NB4 (cell line): Measurements from ENCODE around the gene FGF4.
A peak's percentile ranks its signal among the peaks of the same experiment; 100 is the strongest.

ENCODE experiments used
- DNase-seq: peaks from one replicate; pipeline ENCODE4 v3.0.0; 2010; ENCODE audit warnings: low read depth
- H3K4me3 ChIP-seq: one replicate; pipeline ENCODE4 v1.5.1; 2011; ENCODE audit warnings: mild to moderate bottlenecking, low read depth, low read length, moderate library complexity
- CTCF ChIP-seq: IDR thresholded peaks from one replicate; pipeline ENCODE4 v1.5.1; 2012; ENCODE audit warnings: low read depth, low read length
- MAX ChIP-seq: IDR thresholded peaks from 2 replicates; pipeline ENCODE4 v1.6.1; 2011; ENCODE audit warnings: low read depth, low read length
- MYC ChIP-seq: IDR thresholded peaks from 2 replicates; pipeline ENCODE4 v1.6.1; 2011; ENCODE audit warnings: low read depth, low read length
- POLR2A ChIP-seq: IDR thresholded peaks from 2 replicates; pipeline ENCODE4 v1.6.1; 2011; ENCODE audit warnings: mild to moderate bottlenecking; ENCODE audit not compliant: insufficient read length; ENCODE audit errors: extremely low read depth

The FGF4 gene

DNA sequence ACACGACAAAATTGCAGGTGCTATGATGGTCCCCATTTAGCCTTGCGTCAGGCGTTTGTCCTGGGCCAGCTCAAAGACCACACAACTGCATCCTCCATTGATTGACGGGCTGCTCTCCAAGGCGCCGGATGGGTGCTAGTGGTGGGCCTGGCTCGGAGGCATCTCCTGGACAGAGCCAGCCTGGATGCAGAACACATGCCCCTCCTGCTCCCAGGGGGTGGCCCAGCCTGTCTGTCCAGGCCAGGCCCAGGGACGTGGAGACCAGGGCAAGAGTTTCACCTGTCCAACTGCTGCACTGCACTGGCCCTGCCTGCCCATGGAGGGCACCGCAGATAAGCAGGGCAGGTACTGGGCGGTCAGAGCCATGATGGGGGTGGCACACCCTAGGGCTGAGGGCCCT, 47.9 kb downstream of the FGF4 start:
- DNase-seq: no peak
- no peak for TF ChIP-seq MAX

DNA sequence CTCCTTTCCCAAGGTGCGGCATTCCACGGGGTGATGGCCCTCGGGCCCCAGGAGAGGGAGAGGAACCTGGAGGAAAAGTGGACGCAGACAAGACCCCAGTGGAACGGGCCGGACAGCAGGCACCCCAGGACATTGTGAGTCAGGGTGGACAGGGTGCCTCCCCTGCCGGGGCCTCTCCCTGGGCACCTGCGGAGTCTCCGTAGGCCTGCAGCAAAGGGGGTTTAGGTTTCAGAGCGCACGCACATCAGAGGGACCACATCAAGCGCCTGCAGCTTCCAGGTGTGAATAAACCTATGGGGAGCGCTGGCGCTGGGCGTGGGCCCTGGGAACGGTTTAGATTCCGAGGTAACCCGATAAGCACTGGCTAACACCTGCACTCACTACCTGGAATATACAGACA, 48.7 kb downstream of the FGF4 start:
- no peak overlapping the region for H3K4me3 ChIP-seq
- no peak for DNase-seq
- TF ChIP-seq CTCF: no peak
- TF ChIP-seq POLR2A: no peak
- no peak for TF ChIP-seq MYC
- no peak for TF ChIP-seq MAX

More for the DNA sequence above, 47.9 kb downstream of the FGF4 start:
- no peak overlapping the region for H3K4me3 ChIP-seq

DNA sequence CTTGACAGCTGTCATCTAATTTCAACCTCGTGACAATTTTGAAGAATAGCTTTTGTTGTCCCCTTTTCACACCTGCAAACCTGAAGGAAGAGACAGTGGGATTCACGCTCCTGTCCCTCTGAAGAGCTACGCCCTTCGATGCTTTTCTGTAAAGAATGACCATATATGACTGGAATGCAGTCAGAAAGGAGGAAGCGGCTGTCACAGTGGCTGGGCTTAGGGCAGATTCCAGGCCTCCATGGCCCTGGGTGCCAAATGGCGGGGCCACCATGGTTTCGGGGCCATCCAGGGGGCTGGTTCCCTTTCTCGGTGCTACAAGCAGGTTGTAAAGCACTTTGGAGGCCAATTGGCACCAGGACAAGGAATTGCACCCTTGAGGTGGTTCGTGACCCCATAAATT, 49.1 kb downstream of the FGF4 start:
- no peak for DNase-seq
- H3K4me3 ChIP-seq: no peak overlapping the region
- TF ChIP-seq MAX: no peak
- no peak for TF ChIP-seq POLR2A
- no peak for TF ChIP-seq MYC
- no peak for TF ChIP-seq CTCF

- no peak for DNase-seq
- no peak for TF ChIP-seq MYC
- TF ChIP-seq CTCF: peak; percentile 26
Measured at GRCh38 chr11:69721745-69722144, 53.4 kb downstream of the FGF4 start.

GRCh38 chr11:69721106-69721505, 54.0 kb downstream of the FGF4 start:
- H3K4me3 ChIP-seq: no peak overlapping the region
- no peak for TF ChIP-seq MYC
- TF ChIP-seq MAX: no peak
- TF ChIP-seq POLR2A: no peak
- no peak for TF ChIP-seq CTCF

More at GRCh38 chr11:69721745-69722144, 53.4 kb downstream of the FGF4 start:
- no peak overlapping the region for H3K4me3 ChIP-seq

More at GRCh38 chr11:69721106-69721505, 54.0 kb downstream of the FGF4 start:
- no peak for DNase-seq
